MM.1S (cell line): ENCODE data around the gene TPRG1.

Experiments
- DNase-seq: peaks from one replicate; pipeline ENCODE4 v3.0.0-alpha.2; 2015
- H2AFZ ChIP-seq: fragments of 300-600 bp; sonication (generic); 2 replicates; pipeline ENCODE4 v1.6.0; 2016; ENCODE audit warnings: antibody characterized with exemption, low read length
- H3F3A ChIP-seq: fragments of 300-600 bp; sonication (generic); 2 replicates; pipeline ENCODE4 v1.6.1; 2016; ENCODE audit warnings: mild to moderate bottlenecking, antibody characterized with exemption, low read length, moderate library complexity, mixed read lengths; ENCODE audit not compliant: insufficient read depth
- H3K27ac ChIP-seq: fragments of 300-600 bp; sonication (generic); 2 replicates; pipeline ENCODE4 v1.5.1; 2016; ENCODE audit warnings: mild to moderate bottlenecking, low read length
- H3K27me3 ChIP-seq: fragments of 300-600 bp; sonication (generic); replicated peaks from 2 replicates; pipeline ENCODE4 v1.6.0; 2016; ENCODE audit warnings: low read length; ENCODE audit not compliant: insufficient read depth
- H3K36me3 ChIP-seq: fragments of 300-600 bp; sonication (generic); replicated peaks from 2 replicates; pipeline ENCODE4 v1.6.1; 2016; ENCODE audit warnings: mild to moderate bottlenecking, low read length, mixed read lengths; ENCODE audit not compliant: insufficient read depth
- H3K4me1 ChIP-seq: fragments of 300-600 bp; sonication (generic); 2 replicates; pipeline ENCODE4 v1.6.1; 2016; ENCODE audit warnings: low read length, mixed read lengths
- H3K4me2 ChIP-seq: fragments of 300-600 bp; sonication (generic); 2 replicates; pipeline ENCODE4 v1.6.0; 2016; ENCODE audit warnings: low read depth, low read length
- H3K4me3 ChIP-seq: fragments of 300-600 bp; sonication (generic); 2 replicates; pipeline ENCODE4 v1.5.1; 2016; ENCODE audit warnings: low read length, mixed read lengths
- H3K79me2 ChIP-seq: fragments of 300-600 bp; sonication (generic); 2 replicates; pipeline ENCODE4 v1.6.1; 2016; ENCODE audit warnings: mixed run types, low read length, mixed read lengths
- H3K9ac ChIP-seq: fragments of 300-600 bp; sonication (generic); 2 replicates; pipeline ENCODE4 v1.6.1; 2016; ENCODE audit warnings: low read length, mixed read lengths
- H3K9me2 ChIP-seq: fragments of 300-600 bp; sonication (generic); replicated peaks from 2 replicates; pipeline ENCODE4 v1.6.1; 2016; ENCODE audit warnings: mild to moderate bottlenecking, low read length, mixed read lengths; ENCODE audit not compliant: insufficient read depth
- H3K9me3 ChIP-seq: fragments of 300-600 bp; sonication (generic); replicated peaks from 2 replicates; pipeline ENCODE4 v1.6.1; 2016; ENCODE audit warnings: mild to moderate bottlenecking, low read length, mixed read lengths; ENCODE audit not compliant: insufficient read depth
- H4K20me1 ChIP-seq: fragments of 300-600 bp; sonication (generic); 2 replicates; pipeline ENCODE4 v1.6.1; 2016; ENCODE audit warnings: mild to moderate bottlenecking, low read length, moderate library complexity, mixed read lengths; ENCODE audit not compliant: insufficient read depth
- CTCF ChIP-seq: fragments of 300-600 bp; sonication (generic); IDR thresholded peaks from 2 replicates; pipeline ENCODE4 v1.5.1; 2016; ENCODE audit warnings: antibody characterized with exemption, low read length, mixed read lengths
- EZH2 ChIP-seq: fragments of 300-600 bp; sonication (generic); optimal IDR thresholded peaks from 2 replicates; pipeline ENCODE3; 2017; ENCODE audit warnings: low read depth, mild to moderate bottlenecking, antibody characterized with exemption, low read length, mixed read lengths
- EZH2phosphoT487 ChIP-seq: fragments of 300-600 bp; sonication (generic); IDR thresholded peaks from 2 replicates; pipeline ENCODE4 v1.6.1; 2018; ENCODE audit warnings: antibody characterized with exemption, low read length

Gene TPRG1

DNA sequence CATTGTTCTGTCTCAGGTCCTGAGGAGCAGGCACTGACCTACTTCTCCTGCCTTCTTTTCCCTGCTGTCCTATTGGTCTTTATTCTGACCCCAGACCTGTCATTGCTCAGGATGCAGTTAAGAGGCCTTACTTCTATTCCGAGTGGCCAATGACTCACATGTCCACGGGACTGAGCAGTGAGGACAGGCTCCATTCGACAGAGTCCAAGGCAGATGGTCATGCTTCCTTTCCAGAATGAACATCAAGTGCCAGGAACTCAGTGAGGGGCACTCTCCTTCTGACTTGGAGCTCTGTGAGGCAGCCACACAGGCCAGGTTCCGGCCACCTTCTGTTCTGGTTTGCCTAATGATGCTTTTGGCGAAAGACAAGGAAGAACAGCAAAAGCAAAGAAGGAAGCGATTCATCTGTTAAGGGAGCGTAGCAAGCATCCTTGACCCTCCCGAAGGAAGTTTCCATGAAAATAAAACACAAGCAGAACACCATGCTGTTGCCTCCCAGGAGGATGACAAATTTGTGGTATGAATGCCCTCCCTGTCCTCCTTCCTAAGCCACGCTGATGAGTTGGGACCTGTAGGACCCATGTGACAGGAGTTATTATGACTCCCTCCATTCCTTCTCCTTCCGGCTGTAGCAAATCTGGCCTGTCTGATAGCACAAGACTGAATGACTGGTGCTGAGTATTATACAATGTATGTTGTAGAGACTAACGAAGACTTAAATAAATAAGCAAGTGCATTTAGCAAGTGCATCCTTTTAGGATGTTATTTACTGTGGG is 14.4 kb upstream of the TPRG1 start:
- Histone ChIP-seq H3K79me2 (no peaks in the 10 kb centered on the region), H3K4me1 (no peaks in the 10 kb centered on the region), H3K9ac (no peak overlapping the region), H4K20me1 (no peaks in the 10 kb centered on the region), H3K4me2 (no peak overlapping the region), H3K27ac (no peak overlapping the region), H2AFZ (no peak overlapping the region), H3K4me3 (no peak overlapping the region), H3K9me2 (no peaks in the 10 kb centered on the region), H3K9me3 (no peaks in the 10 kb centered on the region), H3K36me3 (no peaks in the 10 kb centered on the region), H3F3A (no peaks in the 10 kb centered on the region), H3K27me3 (no peaks in the 10 kb centered on the region)
- TF ChIP-seq EZH2phosphoT487 (no peak), EZH2 (no peak), CTCF (no peak)
- DNase-seq, result no peak

DNA sequence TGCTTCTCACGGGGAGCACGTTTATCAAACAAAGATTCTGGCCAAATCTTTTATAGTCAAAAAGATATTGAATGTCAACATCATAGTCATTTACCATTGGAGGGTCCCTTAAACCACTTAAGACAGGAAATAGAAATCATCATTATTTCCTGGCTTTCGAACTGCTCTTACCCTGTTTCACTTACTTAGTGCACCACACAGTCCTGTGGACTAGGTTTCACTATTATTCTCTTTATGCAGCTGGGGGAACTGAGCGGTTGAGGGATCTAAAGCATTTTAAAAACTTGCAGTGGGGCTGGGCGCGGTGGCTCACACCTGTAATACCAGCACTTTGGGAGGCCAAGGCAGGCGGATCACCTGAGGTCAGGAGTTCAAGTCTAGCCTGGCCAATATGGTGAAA is 13.7 kb upstream of the TPRG1 start:
- Histone ChIP-seq H3K9ac (no peak overlapping the region), H3K4me1 (no peaks in the 10 kb centered on the region), H2AFZ (no peak overlapping the region), H3K79me2 (no peaks in the 10 kb centered on the region), H3K9me2 (no peaks in the 10 kb centered on the region), H4K20me1 (no peaks in the 10 kb centered on the region), H3F3A (no peaks in the 10 kb centered on the region), H3K36me3 (no peaks in the 10 kb centered on the region), H3K4me3 (no peak overlapping the region), H3K4me2 (no peak overlapping the region), H3K27ac (no peak overlapping the region), H3K9me3 (no peaks in the 10 kb centered on the region), H3K27me3 (no peaks in the 10 kb centered on the region)
- no peak for TF ChIP-seq EZH2
- TF ChIP-seq CTCF, result no peak
- TF ChIP-seq EZH2phosphoT487, result no peak
- DNase-seq, result no peak

GRCh38 chr3:189160519-189161309 is 11.1 kb upstream of the TPRG1 start:
- Histone ChIP-seq H3K9me2 (no peaks in the 10 kb centered on the region), H3K27ac (no peak overlapping the region), H4K20me1 (no peaks in the 10 kb centered on the region), H3K27me3 (no peaks in the 10 kb centered on the region), H3K9me3 (no peaks in the 10 kb centered on the region), H3K9ac (no peak overlapping the region), H3K4me2 (no peak overlapping the region), H3K4me1 (no peaks in the 10 kb centered on the region), H3F3A (no peaks in the 10 kb centered on the region), H3K36me3 (no peaks in the 10 kb centered on the region), H3K4me3 (no peak overlapping the region), H3K79me2 (no peaks in the 10 kb centered on the region), H2AFZ (no peak overlapping the region)
- DNase-seq, result no peak
- TF ChIP-seq EZH2 (no peak), EZH2phosphoT487 (no peak), CTCF (no peak)
